Measurements from ENCODE around the gene ANK2.

GRCh38 chr4:113209153-113209552 is 159.7 kb downstream of the ANK2 start:
- TF ChIP-seq EZH2 (IDR thresholded peaks at IDR 0.05; ENCODE audit: borderline replicate concordance, low read depth, low read length, severe bottlenecking) (no peak), CTCF (IDR thresholded peaks at IDR 0.05; ENCODE audit: borderline replicate concordance, extremely low read depth, low read length, poor library complexity, severe bottlenecking) (no peak)
